SKM-1 treated with dmso at 0.1 percent for 144 hours (cell line): ENCODE data around the gene KRT23.
A peak's percentile ranks its signal among the peaks of the same experiment; 100 is the strongest.

Experiments used
- DNase-seq: peaks from one replicate; lab custom pipeline; 2025; ENCODE audit not compliant: unreplicated experiment; lab: John Stamatoyannopoulos, UW

KRT23 gene

GRCh38 chr17:40912486-40913210 lies 24.8 kb downstream of the KRT23 start:
- peak; percentile 65 for DNase-seq

- no peak for DNase-seq
Observed at GRCh38 chr17:40910441-40910841, 27.0 kb downstream of the KRT23 start.

GRCh38 chr17:40909755-40910154 lies 27.7 kb downstream of the KRT23 start:
- no peak for DNase-seq

GRCh38 chr17:40909351-40909750 lies 28.1 kb downstream of the KRT23 start:
- DNase-seq = peak; percentile 67

GRCh38 chr17:40906613-40907012 lies 30.8 kb downstream of the KRT23 start:
- DNase-seq = no peak

GRCh38 chr17:40905370-40905769 lies 32.1 kb downstream of the KRT23 start:
- no peak for DNase-seq

- peak; percentile 8 for DNase-seq
Observed at GRCh38 chr17:40903129-40903847, 34.2 kb downstream of the KRT23 start.

GRCh38 chr17:40902498-40902897 lies 34.9 kb downstream of the KRT23 start:
- no peak for DNase-seq

GRCh38 chr17:40901981-40902474 lies 35.4 kb downstream of the KRT23 start:
- DNase-seq = no peak

- no peak for DNase-seq
Observed at GRCh38 chr17:40900809-40901356, 36.6 kb downstream of the KRT23 start.

GRCh38 chr17:40896916-40897455 lies 40.5 kb downstream of the KRT23 start:
- DNase-seq = no peak

GRCh38 chr17:40895106-40895730 lies 42.2 kb downstream of the KRT23 start:
- no peak for DNase-seq

GRCh38 chr17:40888196-40888720 lies 49.2 kb downstream of the KRT23 start:
- no peak for DNase-seq

GRCh38 chr17:40886090-40886489 lies 51.4 kb downstream of the KRT23 start:
- DNase-seq = no peak

GRCh38 chr17:40884708-40885512 lies 52.5 kb downstream of the KRT23 start, which contains the start of gene KRT20:
KRT20 (minus strand) TSS chr17:40885242; CDS start chr17:40885185, 57 bp downstream.
- no peak for DNase-seq

GRCh38 chr17:40883626-40884334 lies 53.7 kb downstream of the KRT23 start:
- no peak for DNase-seq

GRCh38 chr17:40883031-40883430 lies 54.4 kb downstream of the KRT23 start:
- no peak for DNase-seq

- DNase-seq = no peak
Observed at GRCh38 chr17:40879026-40879425, 58.4 kb downstream of the KRT23 start.

GRCh38 chr17:40878044-40878443 lies 59.4 kb downstream of the KRT23 start:
- no peak for DNase-seq
